K562 (cell line): Measurements from ENCODE around the gene LRRK1.

Experiments used
- CTCF ChIP-seq, 3 experiments: IDR thresholded peaks in 2 of 3; conservative IDR thresholded peaks in 1 of 3; 2 replicates each; pipeline ENCODE4 v1.5.1; 2011 to 2012; ENCODE audit warnings: low read length in 3 of 3, mild to moderate bottlenecking in 3 of 3, control low read depth in 2 of 3, improper control_type of control experiment in 1 of 3, inconsistent platforms in 1 of 3, low read depth in 1 of 3, mixed read lengths in 1 of 3, moderate library complexity in 1 of 3; ENCODE audit not compliant: insufficient read depth in 2 of 3
- FOXP4 ChIP-seq: sonication (generic); formaldehyde crosslinking; IDR thresholded peaks from 2 replicates; pipeline ENCODE4 v1.8.0; 2022; ENCODE audit warnings: mild to moderate bottlenecking, missing genetic modification reagents, borderline replicate concordance
- IFI16 ChIP-seq: fragments of 250-450 bp; sonication (Bioruptor Pico); IDR thresholded peaks from 2 replicates; pipeline ENCODE4 v2.1.2; 2022; ENCODE audit warnings: mild to moderate bottlenecking, inconsistent platforms
- MAZ ChIP-seq, 2 experiments: fragments of 450-650 bp in 1 of 2; sonication (generic) in 1 of 2; formaldehyde crosslinking; IDR thresholded peaks in 1 of 2; conservative IDR thresholded peaks in 1 of 2; 2 replicates each; pipeline versions ENCODE4 v1.4.0 to v1.5.0; 2020; ENCODE audit warnings: mild to moderate bottlenecking in 1 of 2, missing genetic modification reagents in 1 of 2
- XRCC5 ChIP-seq: fragments of 200-400 bp; formaldehyde crosslinking; IDR thresholded peaks from 2 replicates; pipeline ENCODE4 v1.6.1; 2017; ENCODE audit warnings: low read depth, mild to moderate bottlenecking, low read length

- no peak for TF ChIP-seq MAZ (CRISPR knock-in tag; conservative IDR thresholded peaks at IDR 0.05 in 1 of 2, IDR thresholded peaks at IDR 0.05 in 1 of 2)
- TF ChIP-seq CTCF (IDR thresholded peaks at IDR 0.05 in 2 of 3, conservative IDR thresholded peaks at IDR 0.05 in 1 of 3; ENCODE audit: insufficient read depth in 2 of 3, low read depth in 1 of 3, low read length in 3 of 3) = no peak
- TF ChIP-seq IFI16 = no peak
- TF ChIP-seq XRCC5 = no peak
- TF ChIP-seq FOXP4 (CRISPR knock-in tag) = no peak
Observed at GRCh38 chr15:100987143-100987542, 68.0 kb downstream of the LRRK1 start.
